ENCODE results near the gene PTPN23.
"Not testable (repeated sequence)": the region's sequence is repeated elsewhere in the genome, so short reads cannot be mapped to it uniquely, and the experiment has no call there.

The PTPN23 gene

DNA sequence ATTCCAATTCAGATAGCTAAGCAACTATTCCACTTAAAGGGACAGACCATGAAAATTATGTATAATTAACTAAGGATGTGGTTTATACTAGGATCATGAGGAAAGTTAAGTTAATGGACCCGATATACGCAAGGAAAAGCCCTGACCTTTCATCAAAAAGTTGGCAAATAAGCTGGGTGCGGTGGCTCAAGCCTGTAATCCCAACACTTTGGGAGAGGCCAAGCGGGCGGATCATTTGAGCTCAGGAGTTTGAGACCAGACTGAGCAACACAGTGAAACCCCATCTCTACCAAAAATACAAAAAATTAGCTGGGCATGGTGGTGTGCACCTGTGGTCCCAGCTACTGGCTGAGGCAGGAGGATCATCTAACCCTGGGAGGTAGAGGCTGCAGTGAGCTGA lies 55.4 kb downstream of the PTPN23 start:
- H3K27ac ChIP-seq (ENCODE audit: low read length): no peak overlapping the region
- H3K27me3 ChIP-seq (ENCODE audit: control insufficient read depth, insufficient read depth, low read length): no peaks in the 10 kb centered on the region
- peaks cover 4% of the 10 kb centered on the region for H3K4me1 ChIP-seq (ENCODE audit: control insufficient read depth, low read depth, low read length)
- H3K9me3 ChIP-seq (ENCODE audit: control insufficient read depth, low read depth, low read length): no peaks in the 10 kb centered on the region
- peaks cover 46% of the 10 kb centered on the region for H3K36me3 ChIP-seq (ENCODE audit: control insufficient read depth, low read depth, low read length)
- no peak overlapping the region for H3K4me3 ChIP-seq (ENCODE audit: low read length)
- H3K9ac ChIP-seq (ENCODE audit: low read length): no peak overlapping the region

GRCh38 chr3:47440131-47440530 lies 59.3 kb downstream of the PTPN23 start:
- no peak overlapping the region for H3K27ac ChIP-seq (ENCODE audit: low read length)
- no peaks in the 10 kb centered on the region for H3K27me3 ChIP-seq (ENCODE audit: control insufficient read depth, insufficient read depth, low read length)
- no peak overlapping the region for H3K9ac ChIP-seq (ENCODE audit: low read length)
- peaks cover 3% of the 10 kb centered on the region for H3K4me1 ChIP-seq (ENCODE audit: control insufficient read depth, low read depth, low read length)
- no peak overlapping the region for H3K4me3 ChIP-seq (ENCODE audit: low read length)
- H3K36me3 ChIP-seq (ENCODE audit: control insufficient read depth, low read depth, low read length): peaks cover 30% of the 10 kb centered on the region
- H3K9me3 ChIP-seq (ENCODE audit: control insufficient read depth, low read depth, low read length): no peaks in the 10 kb centered on the region

- Histone ChIP-seq H3K27me3 (ENCODE audit: control insufficient read depth, insufficient read depth, low read length) (no peaks in the 10 kb centered on the region), H3K9ac (ENCODE audit: low read length) (no peak overlapping the region), H3K4me1 (ENCODE audit: control insufficient read depth, low read depth, low read length) (peaks cover 3% of the 10 kb centered on the region), H3K9me3 (ENCODE audit: control insufficient read depth, low read depth, low read length) (no peaks in the 10 kb centered on the region), H3K4me3 (ENCODE audit: low read length) (no peak overlapping the region), H3K27ac (ENCODE audit: low read length) (no peak overlapping the region), H3K36me3 (ENCODE audit: control insufficient read depth, low read depth, low read length) (peaks cover 30% of the 10 kb centered on the region)
Observed at GRCh38 chr3:47441796-47442551, 61.2 kb downstream of the PTPN23 start.

DNA sequence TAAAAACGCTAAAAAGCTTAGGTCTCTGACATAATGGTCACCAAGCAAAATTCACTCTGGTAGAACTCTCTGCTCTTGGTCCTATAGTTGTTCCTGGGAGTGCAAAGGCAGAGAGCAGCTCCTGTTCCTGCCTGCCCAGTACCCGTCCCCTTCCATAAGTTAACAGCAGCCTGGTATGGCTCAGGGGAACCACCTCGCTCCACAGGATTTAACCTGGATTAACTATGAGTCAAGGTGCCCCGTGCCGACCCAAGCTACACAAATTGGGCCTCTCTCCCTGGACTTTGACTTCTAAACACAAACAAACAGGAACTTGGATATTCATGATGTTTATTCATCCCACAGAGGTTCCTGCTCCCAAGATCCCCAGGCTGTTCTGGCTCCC lies 62.8 kb downstream of the PTPN23 start:
- H3K36me3 ChIP-seq (ENCODE audit: control insufficient read depth, low read depth, low read length): peaks cover 26% of the 10 kb centered on the region
- no peaks in the 10 kb centered on the region for H3K27me3 ChIP-seq (ENCODE audit: control insufficient read depth, insufficient read depth, low read length)
- H3K9me3 ChIP-seq (ENCODE audit: control insufficient read depth, low read depth, low read length): no peaks in the 10 kb centered on the region
- H3K27ac ChIP-seq (ENCODE audit: low read length): no peak overlapping the region
- no peak overlapping the region for H3K9ac ChIP-seq (ENCODE audit: low read length)
- H3K4me3 ChIP-seq (ENCODE audit: low read length): no peak overlapping the region
- peaks cover 3% of the 10 kb centered on the region for H3K4me1 ChIP-seq (ENCODE audit: control insufficient read depth, low read depth, low read length)

GRCh38 chr3:47444103-47444502 lies 63.3 kb downstream of the PTPN23 start:
- Histone ChIP-seq H3K36me3 (ENCODE audit: control insufficient read depth, low read depth, low read length) (peaks cover 23% of the 10 kb centered on the region), H3K9ac (ENCODE audit: low read length) (no peak overlapping the region), H3K4me1 (ENCODE audit: control insufficient read depth, low read depth, low read length) (peaks cover 3% of the 10 kb centered on the region), H3K27me3 (ENCODE audit: control insufficient read depth, insufficient read depth, low read length) (no peaks in the 10 kb centered on the region), H3K9me3 (ENCODE audit: control insufficient read depth, low read depth, low read length) (no peaks in the 10 kb centered on the region), H3K4me3 (ENCODE audit: low read length) (no peak overlapping the region), H3K27ac (ENCODE audit: low read length) (no peak overlapping the region)

DNA sequence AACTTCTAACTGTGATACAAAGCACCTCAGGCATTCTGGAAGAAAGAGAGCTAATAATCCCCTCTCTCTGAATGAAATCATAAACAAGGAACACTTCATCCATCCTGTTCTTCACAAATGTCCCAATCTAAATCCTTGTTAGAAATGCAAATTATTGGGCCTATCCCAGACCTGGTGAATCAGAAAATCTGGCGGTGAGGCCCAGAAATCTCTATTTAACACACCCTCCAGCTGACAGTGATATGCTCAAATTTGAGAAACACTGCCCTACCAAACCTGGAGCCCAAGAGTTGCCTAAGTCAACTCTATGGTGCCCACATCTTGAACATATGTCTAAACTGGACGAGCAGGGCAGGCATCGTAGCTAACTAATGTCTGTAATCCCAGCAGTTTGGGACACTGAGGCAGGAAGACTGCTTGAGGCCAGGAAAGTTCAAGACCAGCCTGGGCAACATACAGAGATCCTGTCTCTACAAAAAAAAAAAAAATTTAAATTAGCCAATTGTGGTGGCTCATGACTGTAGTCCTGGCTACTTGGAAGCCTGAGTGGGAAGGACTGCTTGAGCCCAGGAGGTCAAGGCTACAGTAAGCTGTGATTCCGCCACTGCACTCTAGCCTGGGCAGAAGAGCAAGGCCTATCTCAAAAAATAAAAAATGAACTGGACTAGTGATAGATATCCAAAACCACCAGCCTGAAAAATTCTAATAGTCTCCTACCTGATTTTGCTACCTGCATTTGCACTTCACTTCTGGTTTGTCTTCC lies 71.8 kb downstream of the PTPN23 start:
- Histone ChIP-seq H3K36me3 (ENCODE audit: control insufficient read depth, low read depth, low read length) (no peaks in the 10 kb centered on the region), H3K9ac (ENCODE audit: low read length) (no peak overlapping the region), H3K9me3 (ENCODE audit: control insufficient read depth, low read depth, low read length) (no peaks in the 10 kb centered on the region), H3K4me3 (ENCODE audit: low read length) (no peak overlapping the region), H3K4me1 (ENCODE audit: control insufficient read depth, low read depth, low read length) (no peaks in the 10 kb centered on the region), H3K27me3 (ENCODE audit: control insufficient read depth, insufficient read depth, low read length) (no peaks in the 10 kb centered on the region), H3K27ac (ENCODE audit: low read length) (no peak overlapping the region)

GRCh38 chr3:47455806-47456452 lies 75.1 kb downstream of the PTPN23 start:
- Histone ChIP-seq H3K27ac (ENCODE audit: low read length) (no peak overlapping the region), H3K4me3 (ENCODE audit: low read length) (no peak overlapping the region), H3K4me1 (ENCODE audit: control insufficient read depth, low read depth, low read length) (no peaks in the 10 kb centered on the region), H3K27me3 (ENCODE audit: control insufficient read depth, insufficient read depth, low read length) (no peaks in the 10 kb centered on the region), H3K36me3 (ENCODE audit: control insufficient read depth, low read depth, low read length) (no peaks in the 10 kb centered on the region), H3K9ac (ENCODE audit: low read length) (no peak overlapping the region), H3K9me3 (ENCODE audit: control insufficient read depth, low read depth, low read length) (no peaks in the 10 kb centered on the region)

DNA sequence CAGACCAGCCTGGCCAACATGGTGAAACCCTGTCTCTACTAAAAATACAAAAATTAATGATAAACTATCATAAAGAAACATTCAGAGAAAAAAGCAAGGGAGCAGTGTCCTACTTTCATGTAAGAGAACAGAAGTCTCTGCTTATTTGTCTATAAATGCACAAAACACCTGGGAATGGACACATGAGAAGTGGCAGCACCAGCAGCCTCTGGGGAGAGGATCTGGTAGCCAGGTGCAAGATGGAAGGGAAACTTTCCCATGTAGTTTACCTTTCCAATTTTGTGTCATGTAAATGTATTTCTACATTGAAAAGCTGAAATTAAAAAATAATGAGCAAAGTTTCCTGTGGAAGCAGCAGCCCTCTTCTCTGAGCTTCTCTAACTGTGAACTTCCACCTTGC lies 76.2 kb downstream of the PTPN23 start:
- Histone ChIP-seq H3K27me3 (ENCODE audit: control insufficient read depth, insufficient read depth, low read length) (no peaks in the 10 kb centered on the region), H3K9me3 (ENCODE audit: control insufficient read depth, low read depth, low read length) (no peaks in the 10 kb centered on the region), H3K9ac (ENCODE audit: low read length) (no peak overlapping the region), H3K4me3 (ENCODE audit: low read length) (no peak overlapping the region), H3K4me1 (ENCODE audit: control insufficient read depth, low read depth, low read length) (no peaks in the 10 kb centered on the region), H3K36me3 (ENCODE audit: control insufficient read depth, low read depth, low read length) (no peaks in the 10 kb centered on the region), H3K27ac (ENCODE audit: low read length) (no peak overlapping the region)

- H3K27ac ChIP-seq (ENCODE audit: low read length); H3K36me3 ChIP-seq (ENCODE audit: control insufficient read depth, low read depth, low read length); H3K9ac ChIP-seq (ENCODE audit: low read length); H3K27me3 ChIP-seq (ENCODE audit: control insufficient read depth, insufficient read depth, low read length); H3K4me1 ChIP-seq (ENCODE audit: control insufficient read depth, low read depth, low read length); H3K9me3 ChIP-seq (ENCODE audit: control insufficient read depth, low read depth, low read length); H3K4me3 ChIP-seq (ENCODE audit: low read length): not testable (repeated sequence)
Observed at GRCh38 chr3:47459534-47460085, 78.8 kb downstream of the PTPN23 start.
